Neural cell (in vitro differentiated cells): ENCODE data around the gene NDUFB1. TPM values are rescaled to one million over a fixed set of nuclear protein-coding genes. Genes with fewer than 3 reads are reported as not detected.

ENCODE experiments used
- H2AFZ ChIP-seq: fragments of 200-600, 300-800 bp; sonication (generic), shearing (Covaris generic); 2 replicates; pipeline ENCODE4 v1.6.0; 2014; ENCODE audit warnings: low read depth, mild to moderate bottlenecking, antibody characterized with exemption, low read length, moderate library complexity
- H3F3A ChIP-seq: fragments of 200-600 bp; shearing (Covaris generic); 2 replicates; pipeline ENCODE4 v1.6.1; 2016; ENCODE audit warnings: mild to moderate bottlenecking, moderate library complexity, mixed read lengths, antibody characterized with exemption, low read length; ENCODE audit not compliant: insufficient read depth, poor library complexity, severe bottlenecking
- H3K27ac ChIP-seq: fragments of 200-600, 300-800 bp; sonication (generic), shearing (Covaris generic); 2 replicates; pipeline ENCODE4 v1.5.1; 2014; ENCODE audit warnings: mild to moderate bottlenecking, low read length, moderate library complexity
- H3K27me3 ChIP-seq: fragments of 300-800, 200-600 bp; sonication (generic), shearing (Covaris generic); 2 replicates; pipeline ENCODE4 v1.6.0; 2014; ENCODE audit warnings: mild to moderate bottlenecking, low read depth, low read length, moderate library complexity; ENCODE audit not compliant: insufficient read depth
- H3K36me3 ChIP-seq: fragments of 300-800, 200-600 bp; sonication (generic), shearing (Covaris generic); 2 replicates; pipeline ENCODE4 v1.5.1; 2014; ENCODE audit warnings: mild to moderate bottlenecking, antibody characterized with exemption, low read length, moderate library complexity; ENCODE audit not compliant: insufficient read depth
- H3K4me2 ChIP-seq: fragments of 300-800, 200-600 bp; sonication (generic), shearing (Covaris generic); 2 replicates; pipeline ENCODE4 v1.6.0; 2014; ENCODE audit warnings: mild to moderate bottlenecking, low read length
- H3K4me3 ChIP-seq: fragments of 300-800, 200-600 bp; sonication (generic), shearing (Covaris generic); 2 replicates; pipeline ENCODE4 v1.5.1; 2014; ENCODE audit warnings: mild to moderate bottlenecking, low read length, moderate library complexity
- H3K79me2 ChIP-seq: fragments of 200-600 bp; shearing (Covaris generic); replicated peaks from 2 replicates; pipeline ENCODE4 v1.6.0; 2014; ENCODE audit warnings: mild to moderate bottlenecking, low read length, moderate library complexity; ENCODE audit not compliant: insufficient read depth
- H3K9ac ChIP-seq: fragments of 300-800, 200-600 bp; sonication (generic), shearing (Covaris generic); 2 replicates; pipeline ENCODE4 v1.6.1; 2016; ENCODE audit warnings: mild to moderate bottlenecking, low read length, mixed read lengths
- H3K9me2 ChIP-seq: fragments of 200-600 bp; shearing (Covaris generic); 2 replicates; pipeline ENCODE4 v1.6.1; 2016; ENCODE audit warnings: mild to moderate bottlenecking, low read length, mixed read lengths; ENCODE audit not compliant: insufficient read depth
- H3K9me3 ChIP-seq: fragments of 200-600, 300-800 bp; sonication (generic), shearing (Covaris generic); 2 replicates; pipeline ENCODE4 v1.6.1; 2016; ENCODE audit warnings: mild to moderate bottlenecking, mixed run types, low read length, moderate library complexity, mixed read lengths
- H4K20me1 ChIP-seq: fragments of 200-600 bp; shearing (Covaris generic); 2 replicates; pipeline ENCODE4 v1.6.1; 2016; ENCODE audit warnings: mild to moderate bottlenecking, mixed run types; ENCODE audit not compliant: insufficient read depth
- CTCF ChIP-seq: fragments of 450-650 bp; IDR thresholded peaks from 2 replicates; pipeline ENCODE4 v1.5.1; 2014; ENCODE audit warnings: antibody characterized with exemption, mild to moderate bottlenecking, moderate library complexity; ENCODE audit not compliant: poor library complexity, severe bottlenecking
- EP300 ChIP-seq: fragments of 450-650 bp; conservative IDR thresholded peaks from 2 replicates; pipeline ENCODE4 v1.6.1; 2014; ENCODE audit warnings: antibody characterized with exemption, mild to moderate bottlenecking, moderate library complexity; ENCODE audit not compliant: poor library complexity, severe bottlenecking
- EZH2 ChIP-seq: fragments of 200-600, 300-800 bp; shearing (Covaris generic), sonication (generic); IDR thresholded peaks from 2 replicates; pipeline ENCODE4 v1.6.1; 2014; ENCODE audit warnings: antibody characterized with exemption, low read length, borderline replicate concordance, mild to moderate bottlenecking; ENCODE audit not compliant: insufficient read depth, poor library complexity, severe bottlenecking
- MXI1 ChIP-seq: fragments of 450-650 bp; conservative IDR thresholded peaks from 2 replicates; pipeline ENCODE4 v1.6.1; 2014; ENCODE audit warnings: antibody characterized with exemption, mild to moderate bottlenecking; ENCODE audit not compliant: poor library complexity, severe bottlenecking
- POLR2AphosphoS5 ChIP-seq: IDR thresholded peaks from 2 replicates; pipeline ENCODE4 v1.6.1; 2012
- RAD21 ChIP-seq: fragments of 450-650 bp; conservative IDR thresholded peaks from 2 replicates; pipeline ENCODE4 v1.6.1; 2014; ENCODE audit warnings: antibody characterized with exemption, mild to moderate bottlenecking, moderate library complexity
- REST ChIP-seq: IDR thresholded peaks from 2 replicates; pipeline ENCODE4 v1.6.1; 2012; ENCODE audit warnings: borderline replicate concordance
- SMC3 ChIP-seq: fragments of 450-650 bp; conservative IDR thresholded peaks from 2 replicates; pipeline ENCODE4 v1.6.1; 2014; ENCODE audit warnings: antibody characterized with exemption, mild to moderate bottlenecking, moderate library complexity; ENCODE audit not compliant: poor library complexity
- TAF1 ChIP-seq: IDR thresholded peaks from 2 replicates; pipeline ENCODE4 v1.6.1; 2012; ENCODE audit warnings: low read depth
- polyA plus RNA-seq: library from polyadenylated mRNA; depleted of rRNA; stranded (reverse); fragments of >200 nt; gene quantifications from 2 replicates; pipeline ENCODE4 v1.2.3, GENCODE V29; 2014

NDUFB1 gene
- polyA plus RNA-seq, 1 donor from 2014 or later, result 1,224 TPM

GRCh38 chr14:92103363-92103989, 18.0 kb downstream of the NDUFB1 start:
- Histone ChIP-seq H3K36me3 (no peaks in the 10 kb centered on the region), H3K27ac (no peak overlapping the region), H2AFZ (no peak overlapping the region), H3K9ac (no peak overlapping the region), H3K4me3 (peak overlapping the region; percentile 7), H3K79me2 (peaks cover 70% of the 10 kb centered on the region), H3F3A (no peaks in the 10 kb centered on the region), H3K9me3 (no peaks in the 10 kb centered on the region), H3K27me3 (no peaks in the 10 kb centered on the region), H4K20me1 (no peaks in the 10 kb centered on the region), H3K4me2 (no peak overlapping the region), H3K9me2 (no peaks in the 10 kb centered on the region)
- TF ChIP-seq EP300 (no peak), EZH2 (no peak), RAD21 (no peak), POLR2AphosphoS5 (no peak), SMC3 (no peak), REST (no peak), TAF1 (no peak), MXI1 (no peak), CTCF (no peak)

GRCh38 chr14:92099802-92100201, 21.7 kb downstream of the NDUFB1 start:
- H3K27ac ChIP-seq, result no peak overlapping the region
- no peak overlapping the region for H3K4me3 ChIP-seq
- H2AFZ ChIP-seq, result no peak overlapping the region
- H3K79me2 ChIP-seq, result peaks cover 64% of the 10 kb centered on the region
- TF ChIP-seq CTCF (no peak), EP300 (no peak), TAF1 (no peak), EZH2 (no peak), REST (no peak), SMC3 (no peak), MXI1 (no peak), RAD21 (no peak), POLR2AphosphoS5 (no peak)
- no peaks in the 10 kb centered on the region for H3K9me2 ChIP-seq
- H3K36me3 ChIP-seq, result no peaks in the 10 kb centered on the region
- no peaks in the 10 kb centered on the region for H3K27me3 ChIP-seq
- no peak overlapping the region for H3K9ac ChIP-seq
- H4K20me1 ChIP-seq, result no peaks in the 10 kb centered on the region
- H3K9me3 ChIP-seq, result no peaks in the 10 kb centered on the region
- H3K4me2 ChIP-seq, result no peak overlapping the region
- H3F3A ChIP-seq, result no peaks in the 10 kb centered on the region
